Fibroblast of the aortic adventitia (primary cell): ENCODE results near the gene TRIM50. TPM values are rescaled to one million over a fixed set of nuclear protein-coding genes. Genes with fewer than 3 reads are reported as not detected.

ENCODE experiments used
- DNase-seq: peaks from one replicate; pipeline ENCODE4 v3.0.0-alpha.2; 2010; ENCODE audit warnings: low read depth
- H3K4me3 ChIP-seq: 2 replicates; pipeline ENCODE4 v1.5.1; 2011; ENCODE audit warnings: low read depth, mild to moderate bottlenecking, control low read depth, low read length, moderate library complexity
- CTCF ChIP-seq: IDR thresholded peaks from 2 replicates; pipeline ENCODE4 v1.5.1; 2011; ENCODE audit warnings: mild to moderate bottlenecking, low read length, control low read depth, inconsistent platforms; ENCODE audit not compliant: insufficient read depth
- total RNA-seq: library from RNA; depleted of rRNA; stranded (reverse); fragments of >200 nt; gene quantifications from 2 replicates; pipeline ENCODE4 v1.2.3, GENCODE V29; 2012; ENCODE audit warnings: low replicate concordance

The TRIM50 gene
- total RNA-seq, 1 donor: not detected

- no peak for TF ChIP-seq CTCF
- no peak for DNase-seq
These were observed 28.3 kb upstream of the TRIM50 start for GRCh38 chr7:73356159-73356558.

GRCh38 chr7:73354821-73355220 is 26.9 kb upstream of the TRIM50 start:
- H3K4me3 ChIP-seq: no peak overlapping the region
- no peak for DNase-seq
- no peak for TF ChIP-seq CTCF

More at GRCh38 chr7:73356159-73356558, 28.3 kb upstream of the TRIM50 start:
- H3K4me3 ChIP-seq: no peak overlapping the region

GRCh38 chr7:73354196-73354595 is 26.3 kb upstream of the TRIM50 start:
- no peak for TF ChIP-seq CTCF
- no peak for DNase-seq

GRCh38 chr7:73353243-73353642 is 25.4 kb upstream of the TRIM50 start:
- TF ChIP-seq CTCF: no peak
- no peak for DNase-seq
- H3K4me3 ChIP-seq: no peak overlapping the region

More at GRCh38 chr7:73354196-73354595, 26.3 kb upstream of the TRIM50 start:
- H3K4me3 ChIP-seq: no peak overlapping the region

GRCh38 chr7:73352784-73353183 is 24.9 kb upstream of the TRIM50 start:
- DNase-seq: no peak
- no peak for TF ChIP-seq CTCF
- H3K4me3 ChIP-seq: no peak overlapping the region

- no peak overlapping the region for H3K4me3 ChIP-seq
- DNase-seq: no peak
- no peak for TF ChIP-seq CTCF
These were observed 23.7 kb upstream of the TRIM50 start for GRCh38 chr7:73351447-73352167.
